Peyer's patch (tissue), 4 donors: ENCODE measurements around the gene NAA15.

Experiments
- POLR2A ChIP-seq, 2 donors: fragments of 450-650 bp; IDR thresholded peaks; one replicate each; pipeline ENCODE4 v1.5.1; 2017; ENCODE audit warnings: antibody characterized with exemption in 2 of 2, mild to moderate bottlenecking in 2 of 2, moderate library complexity in 2 of 2
- TF ChIP-seq, protein P1 (sequence below), 6 experiments: fragments of 450-650 bp in 4 of 6; fragments of 200-600 bp in 2 of 6; sonication (generic) in 1 of 6; IDR thresholded peaks; one replicate each; pipeline ENCODE4 v1.5.1; 2017 to 2019; ENCODE audit warnings: antibody characterized with exemption in 6 of 6, mild to moderate bottlenecking in 3 of 6, moderate library complexity in 1 of 6

DNA sequence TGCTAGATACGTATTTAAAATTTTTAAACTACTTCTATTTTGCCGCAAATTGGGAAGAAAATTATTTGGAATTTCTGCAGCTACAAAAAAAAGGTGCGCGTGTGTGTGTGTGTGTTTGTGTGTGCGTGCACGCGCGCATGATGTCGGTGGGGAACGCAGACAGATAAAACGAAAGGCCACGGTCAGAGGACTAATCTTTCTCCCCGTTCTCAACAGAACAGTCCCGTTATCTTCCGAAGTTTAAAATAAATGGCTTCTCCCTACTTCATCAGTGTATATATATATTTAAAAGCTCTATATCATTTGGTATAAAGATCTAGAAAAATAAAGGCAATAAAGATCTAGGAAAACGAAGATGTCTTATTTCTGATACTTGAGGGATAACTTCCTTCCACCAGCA, 22.8 kb upstream of the NAA15 start:
- TF ChIP-seq, protein P1, sequence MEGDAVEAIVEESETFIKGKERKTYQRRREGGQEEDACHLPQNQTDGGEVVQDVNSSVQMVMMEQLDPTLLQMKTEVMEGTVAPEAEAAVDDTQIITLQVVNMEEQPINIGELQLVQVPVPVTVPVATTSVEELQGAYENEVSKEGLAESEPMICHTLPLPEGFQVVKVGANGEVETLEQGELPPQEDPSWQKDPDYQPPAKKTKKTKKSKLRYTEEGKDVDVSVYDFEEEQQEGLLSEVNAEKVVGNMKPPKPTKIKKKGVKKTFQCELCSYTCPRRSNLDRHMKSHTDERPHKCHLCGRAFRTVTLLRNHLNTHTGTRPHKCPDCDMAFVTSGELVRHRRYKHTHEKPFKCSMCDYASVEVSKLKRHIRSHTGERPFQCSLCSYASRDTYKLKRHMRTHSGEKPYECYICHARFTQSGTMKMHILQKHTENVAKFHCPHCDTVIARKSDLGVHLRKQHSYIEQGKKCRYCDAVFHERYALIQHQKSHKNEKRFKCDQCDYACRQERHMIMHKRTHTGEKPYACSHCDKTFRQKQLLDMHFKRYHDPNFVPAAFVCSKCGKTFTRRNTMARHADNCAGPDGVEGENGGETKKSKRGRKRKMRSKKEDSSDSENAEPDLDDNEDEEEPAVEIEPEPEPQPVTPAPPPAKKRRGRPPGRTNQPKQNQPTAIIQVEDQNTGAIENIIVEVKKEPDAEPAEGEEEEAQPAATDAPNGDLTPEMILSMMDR (IDR thresholded peaks at IDR 0.05) = no peak
- TF ChIP-seq POLR2A (IDR thresholded peaks at IDR 0.05) = no peak
